ENCODE data around the gene CFL2. TPM values are rescaled to one million over a fixed set of nuclear protein-coding genes. Genes with fewer than 3 reads are reported as not detected.

Gene CFL2
- total and polyA plus RNA-seq, 2 of the 13 experiments (the other 11 are each of a cell fraction or from before 2014, with no cell fraction given): 114 to 158 TPM

DNA sequence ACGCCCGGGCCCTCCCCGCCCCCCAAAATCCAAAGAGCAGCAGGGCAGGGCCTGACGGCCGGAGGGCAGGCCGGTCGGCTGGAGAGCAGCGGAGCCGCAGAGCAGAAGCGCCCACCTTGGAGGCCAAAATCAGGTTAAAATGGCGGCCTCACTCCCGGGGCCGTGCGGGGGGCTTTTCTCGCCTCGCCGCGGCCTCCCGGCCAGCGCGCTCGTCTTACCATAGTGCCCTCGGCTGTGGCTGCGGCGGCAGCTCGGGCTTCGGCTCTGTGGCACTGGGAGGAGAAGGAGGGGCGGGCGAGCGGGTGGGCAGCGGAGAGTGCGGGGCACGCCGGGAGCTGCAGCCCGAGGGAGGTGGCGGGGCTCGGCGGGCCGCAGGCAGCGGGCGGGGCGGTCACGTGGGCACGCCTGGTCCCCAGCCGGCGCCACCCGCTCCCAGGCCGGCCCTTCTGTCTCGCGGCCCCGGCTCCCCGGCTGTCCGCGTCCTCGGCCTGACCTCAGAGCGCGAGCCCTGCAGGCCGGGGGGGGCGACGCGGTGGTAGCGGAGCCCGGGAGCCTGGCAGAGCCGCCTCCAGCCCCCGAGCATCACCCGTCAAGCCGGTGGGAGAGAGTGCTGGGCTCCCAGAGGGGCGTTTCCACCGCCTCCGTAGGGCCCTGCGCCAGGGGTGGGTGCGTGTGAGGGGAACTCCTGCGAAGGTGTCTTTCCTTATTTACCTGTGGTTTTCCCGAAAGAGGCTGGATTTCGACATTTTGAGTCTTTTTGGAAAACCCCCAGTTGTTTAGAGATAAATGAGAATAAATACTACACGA lies at the start of gene CFL2 (continued):
- TF ChIP-seq NR2C2 (CRISPR knock-in tag; IDR thresholded peaks at IDR 0.05; ENCODE audit: borderline replicate concordance): peak; percentile 58; the same call in 1 of the 2 replicates
- peak; percentile 91 for TF ChIP-seq ZNF33B (CRISPR knock-in tag; IDR thresholded peaks at IDR 0.05)
- no peak for TF ChIP-seq ZNF878 (CRISPR knock-in tag; IDR thresholded peaks at IDR 0.05)
- TF ChIP-seq, protein P1, sequence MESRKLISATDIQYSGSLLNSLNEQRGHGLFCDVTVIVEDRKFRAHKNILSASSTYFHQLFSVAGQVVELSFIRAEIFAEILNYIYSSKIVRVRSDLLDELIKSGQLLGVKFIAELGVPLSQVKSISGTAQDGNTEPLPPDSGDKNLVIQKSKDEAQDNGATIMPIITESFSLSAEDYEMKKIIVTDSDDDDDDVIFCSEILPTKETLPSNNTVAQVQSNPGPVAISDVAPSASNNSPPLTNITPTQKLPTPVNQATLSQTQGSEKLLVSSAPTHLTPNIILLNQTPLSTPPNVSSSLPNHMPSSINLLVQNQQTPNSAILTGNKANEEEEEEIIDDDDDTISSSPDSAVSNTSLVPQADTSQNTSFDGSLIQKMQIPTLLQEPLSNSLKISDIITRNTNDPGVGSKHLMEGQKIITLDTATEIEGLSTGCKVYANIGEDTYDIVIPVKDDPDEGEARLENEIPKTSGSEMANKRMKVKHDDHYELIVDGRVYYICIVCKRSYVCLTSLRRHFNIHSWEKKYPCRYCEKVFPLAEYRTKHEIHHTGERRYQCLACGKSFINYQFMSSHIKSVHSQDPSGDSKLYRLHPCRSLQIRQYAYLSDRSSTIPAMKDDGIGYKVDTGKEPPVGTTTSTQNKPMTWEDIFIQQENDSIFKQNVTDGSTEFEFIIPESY (CRISPR knock-in tag; IDR thresholded peaks at IDR 0.05): 0 out of 2 replicates have a peak, but pooled peaks have one; percentile 4
- peak; percentile 96 for TF ChIP-seq MXD3 (CRISPR knock-in tag; IDR thresholded peaks at IDR 0.05)
- TF ChIP-seq ZNF839 (CRISPR knock-in tag; IDR thresholded peaks at IDR 0.05; ENCODE audit: borderline replicate concordance): peak; percentile 90; the same call in 1 of the 2 replicates
- TF ChIP-seq CBFB (CRISPR knock-in tag; IDR thresholded peaks at IDR 0.05): peak; percentile 79
- peak in 1 of 2 experiments; percentile 76; a peak in 1 of 4 replicates for TF ChIP-seq REST (IDR thresholded peaks at IDR 0.05; ENCODE audit: borderline replicate concordance in 1 of 2, low read depth in 1 of 2, low read length in 2 of 2)
- TF ChIP-seq ZFYVE20 (CRISPR knock-in tag; IDR thresholded peaks at IDR 0.05; ENCODE audit: borderline replicate concordance, low read depth): peak; percentile 73; the same call in 1 of the 2 replicates
- peak; percentile 85 for TF ChIP-seq RARA (CRISPR knock-in tag; IDR thresholded peaks at IDR 0.05)
- peak; percentile 86 for TF ChIP-seq ZNF143 (CRISPR knock-in tag; IDR thresholded peaks at IDR 0.05)
- peak; percentile 81 for TF ChIP-seq GABPB1 (CRISPR knock-in tag; IDR thresholded peaks at IDR 0.05)
- peak; percentile 99 for TF ChIP-seq ZNF563 (CRISPR knock-in tag; IDR thresholded peaks at IDR 0.05)
- TF ChIP-seq HOXA5 (CRISPR knock-in tag; IDR thresholded peaks at IDR 0.05): peak; percentile 83
- no peak; the same call in 1 of the 2 replicates for TF ChIP-seq RAD51 (IDR thresholded peaks at IDR 0.05; ENCODE audit: borderline replicate concordance)
- TF ChIP-seq NFATC3 (CRISPR knock-in tag; IDR thresholded peaks at IDR 0.05): no peak
- TF ChIP-seq, protein P2, sequence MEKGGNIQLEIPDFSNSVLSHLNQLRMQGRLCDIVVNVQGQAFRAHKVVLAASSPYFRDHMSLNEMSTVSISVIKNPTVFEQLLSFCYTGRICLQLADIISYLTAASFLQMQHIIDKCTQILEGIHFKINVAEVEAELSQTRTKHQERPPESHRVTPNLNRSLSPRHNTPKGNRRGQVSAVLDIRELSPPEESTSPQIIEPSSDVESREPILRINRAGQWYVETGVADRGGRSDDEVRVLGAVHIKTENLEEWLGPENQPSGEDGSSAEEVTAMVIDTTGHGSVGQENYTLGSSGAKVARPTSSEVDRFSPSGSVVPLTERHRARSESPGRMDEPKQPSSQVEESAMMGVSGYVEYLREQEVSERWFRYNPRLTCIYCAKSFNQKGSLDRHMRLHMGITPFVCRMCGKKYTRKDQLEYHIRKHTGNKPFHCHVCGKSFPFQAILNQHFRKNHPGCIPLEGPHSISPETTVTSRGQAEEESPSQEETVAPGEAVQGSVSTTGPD (CRISPR knock-in tag; IDR thresholded peaks at IDR 0.05): 0 out of 2 replicates have a peak, but pooled peaks have one; percentile 25
- TF ChIP-seq ZBTB7A (CRISPR knock-in tag; IDR thresholded peaks at IDR 0.05): peak; percentile 84
- peak; percentile 26; the same call in 1 of the 2 replicates for TF ChIP-seq STAT5B (CRISPR knock-in tag; IDR thresholded peaks at IDR 0.05)
- TF ChIP-seq HNRNPH1 (optimal IDR thresholded peaks at IDR 0.05; ENCODE audit: low read depth, low read length): no peak
- peak; percentile 52; the same call in 1 of the 2 replicates for TF ChIP-seq MEF2D (CRISPR knock-in tag; IDR thresholded peaks at IDR 0.05)
- peak; percentile 73; the same call in 1 of the 2 replicates for TF ChIP-seq TOPORS (CRISPR knock-in tag; IDR thresholded peaks at IDR 0.05)

Measured in HepG2 (cell line).